Activated CD8-positive, alpha-beta memory T cell treated with anti-CD3 and anti-CD28 coated beads, Interleukin-2, amount 10 ng/mL, durations not matched to agents 7 days and 5 days (primary cell): ENCODE results near the gene RBM20. TPM values are rescaled to one million over a fixed set of nuclear protein-coding genes. Genes with fewer than 3 reads are reported as not detected.
A peak's percentile ranks its signal among the peaks of the same experiment; 100 is the strongest.
"Not testable (repeated sequence)": the region's sequence is repeated elsewhere in the genome, so short reads cannot be mapped to it uniquely, and the experiment has no call there.

Source experiments
- ATAC-seq: fragments of 150-1000 bp; cut with Tn5 transposase; one replicate; pipeline ENCODE4 v1.10.0; 2021; ENCODE audit warnings: moderate library complexity
- CTCF ChIA-PET: fragments of 350-600 bp; sonication (Branson Sonifier 250); formaldehyde crosslinking; loops from one replicate; lab custom pipeline; 2021; ENCODE audit warnings: antibody characterized with exemption; lab: Charles Lee
- DNase-seq: peaks from one replicate; pipeline ENCODE4 v3.0.0-alpha.2; 2020
- H3K27ac Mint-ChIP-seq: one replicate; pipeline ENCODE4 v1.8.0; 2021; ENCODE audit warnings: mild to moderate bottlenecking, mixed read lengths
- H3K27me3 Mint-ChIP-seq: one replicate; pipeline ENCODE4 v1.8.0; 2021; ENCODE audit warnings: mixed read lengths
- H3K36me3 Mint-ChIP-seq: one replicate; pipeline ENCODE4 v1.8.0; 2021; ENCODE audit warnings: mild to moderate bottlenecking, mixed read lengths
- H3K4me1 Mint-ChIP-seq: one replicate; pipeline ENCODE4 v1.8.0; 2021; ENCODE audit warnings: mixed read lengths
- H3K4me3 Mint-ChIP-seq: one replicate; pipeline ENCODE4 v1.8.0; 2021; ENCODE audit warnings: mild to moderate bottlenecking, moderate library complexity, mixed read lengths
- H3K9me3 Mint-ChIP-seq: one replicate; pipeline ENCODE4 v1.8.0; 2022; ENCODE audit warnings: low read depth, mixed read lengths
- total RNA-seq, 2 experiments: library from RNA; stranded (reverse); gene quantifications; one replicate each; pipeline ENCODE4 v1.2.3, GENCODE V29; 2021

The RBM20 gene
- total RNA-seq, 2 experiments from 2014 or later = 0.06 to 0.07 TPM

DNA sequence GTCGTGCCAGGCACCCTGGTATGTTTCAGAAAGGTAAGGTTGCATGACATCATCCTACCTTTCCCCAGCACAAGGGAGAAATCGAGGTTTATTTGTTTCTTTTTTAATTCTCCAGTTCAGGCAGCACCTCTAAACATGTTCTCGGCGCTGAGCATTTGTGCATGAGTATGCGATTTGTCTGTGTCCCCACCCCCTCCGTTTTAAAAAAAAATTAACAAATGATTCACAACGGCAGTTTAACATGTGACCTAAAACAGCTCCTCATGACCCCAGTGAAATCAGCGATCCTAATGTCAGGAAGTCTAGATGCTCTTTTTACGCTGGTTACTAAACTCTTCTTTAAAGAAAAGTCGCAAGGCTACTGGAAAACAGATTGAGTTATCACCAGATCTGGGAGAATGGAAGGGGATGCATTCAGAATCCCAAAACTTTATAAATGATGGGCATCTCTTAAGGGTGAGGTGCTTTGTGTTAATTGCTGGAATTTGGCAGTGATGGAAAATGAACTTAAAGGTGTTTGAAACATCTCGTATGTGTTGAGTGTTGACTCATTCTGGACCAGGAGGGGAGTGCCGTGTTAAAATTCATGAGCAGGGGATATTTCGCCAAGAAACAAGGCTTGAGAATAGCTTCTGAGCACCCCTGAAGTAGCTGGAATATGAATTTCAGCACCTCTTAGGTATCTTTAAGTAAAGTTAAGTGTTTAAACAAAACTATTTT, 120.8 kb downstream of the RBM20 start:
- Mint-ChIP-seq H3K4me3 (no peak overlapping the region), H3K27ac (no peak overlapping the region), H3K27me3 (peaks cover 7% of the 10 kb centered on the region), H3K9me3 (no peaks in the 10 kb centered on the region), H3K36me3 (no peaks in the 10 kb centered on the region), H3K4me1 (peaks cover 11% of the 10 kb centered on the region)
- ATAC-seq = peak; percentile 42
- CTCF ChIA-PET = interaction anchor here (1.0 to 1.5 kb wide), 3 partner anchors 9 to 93 kb away, joined by 3 to 4 read pairs (median 3); no protein-coding TSS in a partner anchor
- DNase-seq = no peak

DNA sequence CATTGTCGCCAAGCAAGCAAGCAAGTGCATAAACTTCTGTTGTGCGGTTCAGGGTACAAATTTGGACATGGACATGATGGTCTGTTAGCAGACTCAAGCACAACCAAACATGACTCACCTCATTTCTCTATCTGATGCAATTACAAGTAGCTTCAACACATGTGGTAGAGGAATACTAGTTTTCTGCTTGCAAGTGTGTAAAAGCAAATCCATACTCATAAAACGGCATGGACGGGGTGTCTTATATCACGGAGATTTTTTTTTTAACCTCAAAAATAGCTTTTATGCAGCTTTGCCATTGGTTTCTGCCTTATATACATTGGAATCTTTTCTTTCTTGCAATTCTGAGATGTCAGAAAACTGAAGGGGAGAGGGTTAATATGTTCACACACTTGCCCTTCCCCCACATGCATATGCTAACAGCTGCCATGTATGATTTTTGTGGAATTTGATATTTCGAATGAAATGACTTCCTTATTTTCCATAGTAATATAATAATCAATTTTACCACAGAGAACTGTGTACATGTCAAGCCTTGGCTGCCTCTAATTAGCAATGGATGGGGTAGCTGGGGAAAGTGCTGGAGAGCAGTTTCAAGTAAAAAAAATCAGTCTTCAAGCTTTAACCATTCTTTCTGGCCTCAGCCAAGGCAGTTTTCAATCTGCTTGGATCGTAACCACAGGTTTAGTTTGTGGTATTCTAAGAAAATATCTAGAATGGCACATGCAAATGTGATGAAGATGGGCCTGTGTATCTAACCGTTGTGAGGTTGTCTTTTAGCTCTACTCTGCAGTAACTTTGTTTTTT, 121.6 kb downstream of the RBM20 start:
- CTCF ChIA-PET = interaction anchor here (1.0 to 1.5 kb wide), 3 partner anchors 8 to 94 kb away, joined by 3 to 4 read pairs (median 3); no protein-coding TSS in a partner anchor
- no peaks in the 10 kb centered on the region for H3K36me3 Mint-ChIP-seq
- H3K27me3 Mint-ChIP-seq = peaks cover 7% of the 10 kb centered on the region
- peaks cover 11% of the 10 kb centered on the region for H3K4me1 Mint-ChIP-seq
- H3K4me3 Mint-ChIP-seq = no peak overlapping the region
- no peak for DNase-seq
- H3K27ac Mint-ChIP-seq = no peak overlapping the region
- ATAC-seq = peak; percentile 33
- H3K9me3 Mint-ChIP-seq = no peaks in the 10 kb centered on the region

DNA sequence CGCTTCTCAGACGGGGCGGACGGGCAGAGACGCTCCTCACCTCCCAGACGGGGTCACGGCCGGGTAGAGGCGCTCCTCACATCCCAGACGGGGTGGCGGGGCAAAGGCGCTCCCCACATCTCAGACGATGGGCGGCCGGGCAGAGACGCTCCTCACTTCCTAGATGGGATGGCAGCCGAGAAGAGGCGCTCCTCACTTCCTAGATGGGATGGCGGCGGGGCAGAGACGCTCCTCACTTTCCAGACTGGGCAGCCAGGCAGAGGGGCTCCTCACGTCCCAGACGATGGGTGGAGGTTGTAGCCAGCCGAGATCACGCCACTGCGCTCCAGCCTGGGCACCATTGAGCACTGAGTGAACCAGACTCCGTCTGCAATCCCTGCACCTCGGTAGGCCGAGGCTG, 123.5 kb downstream of the RBM20 start:
- H3K27me3 Mint-ChIP-seq, H3K9me3 Mint-ChIP-seq, H3K36me3 Mint-ChIP-seq, CTCF ChIA-PET, H3K4me3 Mint-ChIP-seq, H3K27ac Mint-ChIP-seq, DNase-seq, ATAC-seq: not testable (repeated sequence)
- H3K4me1 Mint-ChIP-seq = peaks cover 11% of the 10 kb centered on the region

DNA sequence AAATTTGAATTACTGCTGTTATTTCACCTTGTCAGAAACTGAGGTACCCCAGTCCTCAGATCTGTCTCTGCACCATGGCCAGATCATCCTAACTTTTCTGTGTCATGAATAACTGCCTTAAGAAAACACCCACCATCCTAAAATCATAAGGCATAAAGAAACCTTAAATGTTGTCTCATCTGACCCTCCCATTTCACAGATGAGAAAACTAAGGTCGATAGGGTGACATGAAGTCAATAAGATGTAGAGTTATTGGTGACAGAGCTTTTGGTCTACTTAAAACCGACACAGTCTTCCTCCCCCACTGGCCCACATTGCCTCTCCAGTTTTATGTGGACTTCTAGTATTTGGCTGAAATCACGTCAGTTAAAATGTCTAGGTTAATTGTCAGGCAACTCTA, 126.1 kb downstream of the RBM20 start:
- ATAC-seq = no peak
- Mint-ChIP-seq H3K4me3 (no peak overlapping the region), H3K27ac (no peak overlapping the region), H3K27me3 (no peaks in the 10 kb centered on the region), H3K36me3 (no peaks in the 10 kb centered on the region), H3K4me1 (peaks cover 28% of the 10 kb centered on the region), H3K9me3 (no peaks in the 10 kb centered on the region)
- no peak for DNase-seq
- CTCF ChIA-PET = no interaction called here

- CTCF ChIA-PET = no interaction called here
- no peak overlapping the region for H3K27ac Mint-ChIP-seq
- DNase-seq (no peak), ATAC-seq (no peak)
- no peaks in the 10 kb centered on the region for H3K9me3 Mint-ChIP-seq
- no peaks in the 10 kb centered on the region for H3K36me3 Mint-ChIP-seq
- no peak overlapping the region for H3K4me3 Mint-ChIP-seq
- no peaks in the 10 kb centered on the region for H3K27me3 Mint-ChIP-seq
- peaks cover 27% of the 10 kb centered on the region for H3K4me1 Mint-ChIP-seq
Measured at GRCh38 chr10:110771486-110771885, 127.3 kb downstream of the RBM20 start.

- CTCF ChIA-PET = interaction anchor here (2.8 kb wide), 1 partner anchor 32 kb away, joined by 15 read pairs; no protein-coding TSS in a partner anchor
Measured at GRCh38 chr10:110771991-110772390, 127.9 kb downstream of the RBM20 start.

DNA sequence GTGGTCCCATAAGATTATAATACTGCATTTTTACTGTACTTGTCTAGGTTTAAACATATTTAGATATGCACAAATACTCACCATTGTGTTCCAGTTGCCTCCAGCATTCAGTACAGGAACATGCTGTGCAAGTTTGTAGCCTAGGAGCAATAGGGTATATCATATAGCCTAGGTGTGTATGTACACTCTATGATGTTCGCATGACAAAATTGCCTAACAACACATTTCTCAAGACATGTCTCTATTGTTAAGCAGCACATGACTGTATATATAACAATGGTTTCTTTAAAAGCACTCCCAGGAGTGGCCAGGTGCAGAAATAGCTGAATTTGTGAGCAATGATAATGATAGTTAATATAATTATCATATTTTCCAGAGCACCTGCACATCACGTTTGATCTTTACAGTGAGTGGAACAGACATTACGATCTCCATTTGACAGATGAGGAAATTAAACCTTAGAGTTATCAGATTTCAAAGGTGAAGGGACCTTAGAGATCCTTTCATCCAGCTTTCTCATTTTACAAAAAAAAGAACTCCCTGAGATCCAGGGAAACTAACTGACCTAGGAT, 128.4 kb downstream of the RBM20 start:
- H3K9me3 Mint-ChIP-seq = no peaks in the 10 kb centered on the region
- no peak for ATAC-seq

More at GRCh38 chr10:110771991-110772390, 127.9 kb downstream of the RBM20 start:
- Mint-ChIP-seq H3K27ac (no peak overlapping the region), H3K27me3 (no peaks in the 10 kb centered on the region), H3K4me3 (no peak overlapping the region), H3K36me3 (no peaks in the 10 kb centered on the region), H3K4me1 (peaks cover 28% of the 10 kb centered on the region), H3K9me3 (no peaks in the 10 kb centered on the region)
- ATAC-seq (no peak), DNase-seq (no peak)

DNA sequence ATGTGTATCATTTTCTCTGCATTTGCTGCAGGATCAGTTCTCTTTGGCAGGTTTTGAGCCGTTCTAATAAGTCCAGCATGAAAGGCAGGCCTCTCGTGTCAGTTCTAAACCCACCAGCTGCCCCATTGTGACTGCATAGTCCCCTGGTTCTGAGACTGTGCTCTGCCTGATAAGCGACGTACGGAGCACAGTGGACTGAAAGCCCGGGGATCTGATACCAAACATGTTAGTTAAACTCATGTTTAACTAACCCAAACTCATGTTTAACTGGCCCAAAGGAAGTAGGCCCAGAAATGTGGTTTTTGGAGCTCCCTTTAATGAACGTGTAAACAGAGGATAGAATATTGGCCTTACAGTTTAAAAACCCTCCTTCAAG, 129.5 kb downstream of the RBM20 start:
- H3K4me3 Mint-ChIP-seq = peak overlapping the region; percentile 12
- CTCF ChIA-PET = interaction anchor here (0.8 to 2.8 kb wide), 15 partner anchors 8 to 136 kb away, joined by 3 to 15 read pairs (median 4); no protein-coding TSS in a partner anchor
- H3K4me1 Mint-ChIP-seq = peaks cover 28% of the 10 kb centered on the region
- ATAC-seq = no peak
- H3K27ac Mint-ChIP-seq = peak overlapping the region; percentile 85
- H3K27me3 Mint-ChIP-seq = no peaks in the 10 kb centered on the region
- H3K9me3 Mint-ChIP-seq = no peaks in the 10 kb centered on the region
- DNase-seq = no peak
- H3K36me3 Mint-ChIP-seq = no peaks in the 10 kb centered on the region

More for the DNA sequence above, 128.4 kb downstream of the RBM20 start:
- peaks cover 28% of the 10 kb centered on the region for H3K4me1 Mint-ChIP-seq
- DNase-seq = no peak
- no peak overlapping the region for H3K4me3 Mint-ChIP-seq
- no peak overlapping the region for H3K27ac Mint-ChIP-seq
- CTCF ChIA-PET = interaction anchor here (1.2 to 2.8 kb wide), 2 partner anchors 17 to 32 kb away, joined by 3 to 15 read pairs; no protein-coding TSS in a partner anchor
- H3K36me3 Mint-ChIP-seq = no peaks in the 10 kb centered on the region
- no peaks in the 10 kb centered on the region for H3K27me3 Mint-ChIP-seq

DNA sequence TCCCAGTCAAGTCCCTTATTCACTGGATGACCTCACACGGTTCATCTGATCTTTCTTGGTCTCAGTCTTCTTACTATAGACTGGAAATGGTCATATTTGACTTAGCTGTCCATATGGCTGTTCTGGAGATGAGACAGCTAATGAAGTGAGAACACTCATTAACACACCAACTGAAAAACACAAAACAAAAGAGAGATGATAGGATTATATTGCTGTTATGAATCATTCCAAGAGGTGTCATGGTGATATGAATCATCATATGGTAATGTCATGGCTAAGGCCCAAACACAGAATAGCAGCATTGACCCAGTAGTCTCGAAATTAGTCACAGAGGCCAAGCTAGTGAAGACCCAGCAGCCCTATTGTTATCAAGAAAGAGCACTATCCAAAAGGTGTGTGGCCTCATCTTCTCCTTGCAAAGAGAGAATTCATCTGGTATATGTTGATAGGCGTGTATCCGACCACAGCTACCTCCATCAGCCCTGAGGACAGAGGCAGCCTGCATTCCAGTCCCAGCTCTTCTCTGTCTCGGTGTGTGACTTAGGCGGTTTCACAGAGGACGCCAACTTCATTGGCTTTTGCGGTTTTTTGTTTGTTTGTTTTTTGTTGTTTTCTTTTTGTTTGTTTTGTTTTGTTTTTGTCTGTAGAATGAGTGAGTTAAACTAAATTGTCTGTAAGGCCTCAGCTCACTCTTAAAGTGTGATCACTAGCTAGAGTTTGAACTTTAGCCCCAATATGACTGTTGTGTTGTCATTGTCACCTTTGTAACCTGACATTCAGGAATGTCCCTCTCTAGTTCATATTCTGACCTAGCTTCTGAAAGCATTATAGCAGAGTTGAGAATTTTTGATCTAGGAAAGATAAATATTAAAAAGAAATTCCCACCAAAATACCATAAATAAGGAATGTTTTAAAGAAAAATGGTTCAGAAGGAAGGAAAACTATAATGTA, 130.2 kb downstream of the RBM20 start:
- H3K9me3 Mint-ChIP-seq = no peaks in the 10 kb centered on the region
- H3K4me3 Mint-ChIP-seq = peak overlapping the region; percentile 12
- peaks cover 29% of the 10 kb centered on the region for H3K4me1 Mint-ChIP-seq

GRCh38 chr10:110775020-110775375, 130.9 kb downstream of the RBM20 start:
- peak overlapping the region; percentile 85 for H3K27ac Mint-ChIP-seq
- DNase-seq = no peak
- no peak overlapping the region for H3K4me3 Mint-ChIP-seq
- no peaks in the 10 kb centered on the region for H3K27me3 Mint-ChIP-seq
- H3K4me1 Mint-ChIP-seq = peaks cover 35% of the 10 kb centered on the region
- H3K36me3 Mint-ChIP-seq = no peaks in the 10 kb centered on the region
- no peak for ATAC-seq
- no peaks in the 10 kb centered on the region for H3K9me3 Mint-ChIP-seq
- CTCF ChIA-PET = interaction anchor here (1.2 to 2.8 kb wide), 6 partner anchors 18 to 119 kb away, joined by 4 to 15 read pairs (median 4); no protein-coding TSS in a partner anchor

More for the DNA sequence above, 130.2 kb downstream of the RBM20 start:
- DNase-seq (peak; percentile 88), ATAC-seq (peak; percentile 96)
- CTCF ChIA-PET = interaction anchor here (0.8 to 2.8 kb wide), 16 partner anchors 9 to 135 kb away, joined by 3 to 15 read pairs (median 4); no protein-coding TSS in a partner anchor
- Mint-ChIP-seq H3K36me3 (no peaks in the 10 kb centered on the region), H3K27me3 (no peaks in the 10 kb centered on the region), H3K27ac (peak overlapping the region; percentile 85)

DNA sequence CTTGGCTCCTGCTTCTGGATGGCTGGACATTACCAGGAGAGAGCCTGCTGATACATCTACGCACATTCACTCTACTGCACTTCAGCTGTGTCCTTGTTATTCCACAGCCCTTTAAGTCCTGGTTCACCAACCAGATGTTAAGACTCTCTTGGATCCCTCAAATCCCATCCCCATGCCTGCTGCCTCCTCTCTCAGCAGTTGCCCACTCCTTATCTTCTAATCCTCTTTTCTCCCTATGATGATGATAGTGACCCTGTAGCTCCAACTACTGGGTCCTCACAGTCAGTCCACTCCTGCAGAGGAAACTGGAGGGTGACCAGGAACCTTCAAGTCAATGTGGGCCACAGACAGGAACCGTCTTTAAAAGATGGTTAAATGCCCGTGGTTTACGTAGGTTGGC, 131.3 kb downstream of the RBM20 start:
- ATAC-seq = no peak
- H3K4me3 Mint-ChIP-seq = no peak overlapping the region
- DNase-seq = no peak
- peaks cover 35% of the 10 kb centered on the region for H3K4me1 Mint-ChIP-seq
- CTCF ChIA-PET = interaction anchor here (1.4 kb wide), 1 partner anchor 82 kb away, joined by 4 read pairs; no protein-coding TSS in a partner anchor
- no peak overlapping the region for H3K27ac Mint-ChIP-seq
- no peaks in the 10 kb centered on the region for H3K9me3 Mint-ChIP-seq
- H3K36me3 Mint-ChIP-seq = no peaks in the 10 kb centered on the region
- no peaks in the 10 kb centered on the region for H3K27me3 Mint-ChIP-seq

GRCh38 chr10:110777017-110777416, 132.9 kb downstream of the RBM20 start:
- H3K4me1 Mint-ChIP-seq = peaks cover 35% of the 10 kb centered on the region
- H3K9me3 Mint-ChIP-seq = no peaks in the 10 kb centered on the region
- no peak overlapping the region for H3K4me3 Mint-ChIP-seq
- no peak for ATAC-seq
- CTCF ChIA-PET = interaction anchor here (1.0 kb wide), 1 partner anchor 28 kb away, joined by 3 read pairs; no protein-coding TSS in a partner anchor
- DNase-seq = no peak
- no peak overlapping the region for H3K27ac Mint-ChIP-seq
- no peaks in the 10 kb centered on the region for H3K36me3 Mint-ChIP-seq
- no peaks in the 10 kb centered on the region for H3K27me3 Mint-ChIP-seq
